ENCODE data around the gene MEGF6. TPM values are rescaled to one million over a fixed set of nuclear protein-coding genes. Genes with fewer than 3 reads are reported as not detected.

MEGF6 gene
- total RNA-seq, 1 donor from 2014 or later, result 198 TPM

DNA sequence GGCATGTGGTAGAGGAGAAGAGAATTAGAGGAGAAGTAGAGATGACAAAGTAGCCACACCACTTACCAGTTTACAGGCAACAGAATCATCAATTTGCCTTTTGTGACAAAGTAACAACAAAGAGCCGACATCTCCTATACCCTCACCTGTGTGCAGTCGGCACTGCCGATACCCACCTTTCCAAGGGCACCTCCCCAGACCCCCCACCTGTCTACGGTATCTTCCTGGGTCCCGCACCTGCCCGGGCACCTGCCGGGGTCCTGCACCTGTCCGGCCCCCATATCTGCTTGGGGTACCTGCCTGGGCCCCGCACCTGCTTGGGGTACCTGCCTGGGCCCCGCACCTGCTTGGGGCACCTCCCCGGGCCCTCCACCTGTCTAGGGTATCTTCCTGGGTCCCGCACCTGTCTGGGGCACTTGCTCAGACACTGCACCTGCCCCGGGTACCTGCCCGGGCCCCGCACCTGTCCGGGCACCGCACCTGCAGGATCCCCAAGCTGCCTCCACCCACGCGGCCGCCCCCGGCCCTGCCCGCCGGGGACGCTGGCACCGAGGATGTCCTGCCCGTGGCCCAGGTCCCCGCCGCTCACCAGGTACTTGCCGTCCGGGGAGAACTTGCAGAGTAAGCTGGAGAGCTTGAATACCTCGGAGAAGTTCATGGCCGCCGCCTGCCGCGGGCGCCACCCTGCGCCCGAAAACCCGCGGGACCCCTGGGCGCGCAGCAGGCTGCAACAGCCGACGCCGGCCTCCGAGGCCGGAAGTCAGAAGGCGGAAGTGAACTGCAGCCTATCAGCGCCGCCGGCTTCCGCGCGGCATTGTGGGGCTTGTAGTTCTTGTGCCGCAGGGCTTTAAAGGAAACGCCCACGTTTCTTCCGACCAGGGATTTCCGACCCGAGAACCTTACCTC is 38.3 kb upstream of the MEGF6 start, which contains the start of gene WRAP73:
WRAP73 (minus strand) TSS at position 762 of the 906 bp plus-strand sequence; CDS start at position 658, 104 bp downstream.
- Mint-ChIP-seq H3K27ac (ENCODE audit: unreplicated experiment) (no peak within 1 kb of the TSS), H3K9me3 (ENCODE audit: unreplicated experiment) (no peaks in the 10 kb centered on the region), H3K36me3 (ENCODE audit: low read depth, unreplicated experiment) (peaks cover 8% of the 10 kb centered on the region), H3K4me1 (ENCODE audit: unreplicated experiment) (peaks cover 4% of the 10 kb centered on the region), H3K27me3 (ENCODE audit: unreplicated experiment) (peaks cover 16% of the 10 kb centered on the region), H3K4me3 (ENCODE audit: unreplicated experiment) (peak within 1 kb of the TSS; percentile 91)
- TF ChIP-seq, protein P1, sequence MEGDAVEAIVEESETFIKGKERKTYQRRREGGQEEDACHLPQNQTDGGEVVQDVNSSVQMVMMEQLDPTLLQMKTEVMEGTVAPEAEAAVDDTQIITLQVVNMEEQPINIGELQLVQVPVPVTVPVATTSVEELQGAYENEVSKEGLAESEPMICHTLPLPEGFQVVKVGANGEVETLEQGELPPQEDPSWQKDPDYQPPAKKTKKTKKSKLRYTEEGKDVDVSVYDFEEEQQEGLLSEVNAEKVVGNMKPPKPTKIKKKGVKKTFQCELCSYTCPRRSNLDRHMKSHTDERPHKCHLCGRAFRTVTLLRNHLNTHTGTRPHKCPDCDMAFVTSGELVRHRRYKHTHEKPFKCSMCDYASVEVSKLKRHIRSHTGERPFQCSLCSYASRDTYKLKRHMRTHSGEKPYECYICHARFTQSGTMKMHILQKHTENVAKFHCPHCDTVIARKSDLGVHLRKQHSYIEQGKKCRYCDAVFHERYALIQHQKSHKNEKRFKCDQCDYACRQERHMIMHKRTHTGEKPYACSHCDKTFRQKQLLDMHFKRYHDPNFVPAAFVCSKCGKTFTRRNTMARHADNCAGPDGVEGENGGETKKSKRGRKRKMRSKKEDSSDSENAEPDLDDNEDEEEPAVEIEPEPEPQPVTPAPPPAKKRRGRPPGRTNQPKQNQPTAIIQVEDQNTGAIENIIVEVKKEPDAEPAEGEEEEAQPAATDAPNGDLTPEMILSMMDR (IDR thresholded peaks at IDR 0.05; ENCODE audit: unreplicated experiment), result no peak
- peak; percentile 87 for DNase-seq (ENCODE audit: low spot score)

DNA sequence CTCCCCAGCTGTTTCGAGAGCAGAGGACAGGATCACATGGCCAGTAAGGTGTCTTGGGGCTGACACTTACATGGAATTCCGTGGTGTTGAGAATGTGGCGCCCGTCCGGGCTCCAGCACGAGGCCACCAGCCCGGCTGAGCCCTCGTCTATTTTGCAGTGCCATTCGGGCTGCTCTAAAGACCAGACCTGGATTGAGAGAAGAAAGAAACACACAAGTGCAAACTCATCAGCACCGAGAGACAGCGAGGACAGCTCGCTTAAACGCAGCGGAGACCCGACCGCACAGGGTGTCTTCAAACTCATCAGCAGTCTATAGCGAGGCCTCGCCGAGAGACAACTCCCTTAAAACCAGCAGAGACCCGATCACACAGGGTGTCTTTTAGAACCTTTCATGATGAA is 35.3 kb upstream of the MEGF6 start:
- H3K4me1 Mint-ChIP-seq (ENCODE audit: unreplicated experiment), result peaks cover 4% of the 10 kb centered on the region
- no peak for DNase-seq (ENCODE audit: low spot score)
- H3K4me3 Mint-ChIP-seq (ENCODE audit: unreplicated experiment), result no peak overlapping the region
- TF ChIP-seq, protein P1 (IDR thresholded peaks at IDR 0.05; ENCODE audit: unreplicated experiment), result no peak
- H3K27me3 Mint-ChIP-seq (ENCODE audit: unreplicated experiment), result peaks cover 6% of the 10 kb centered on the region
- H3K36me3 Mint-ChIP-seq (ENCODE audit: low read depth, unreplicated experiment), result peaks cover 22% of the 10 kb centered on the region
- no peak overlapping the region for H3K27ac Mint-ChIP-seq (ENCODE audit: unreplicated experiment)
- H3K9me3 Mint-ChIP-seq (ENCODE audit: unreplicated experiment), result no peaks in the 10 kb centered on the region

DNA sequence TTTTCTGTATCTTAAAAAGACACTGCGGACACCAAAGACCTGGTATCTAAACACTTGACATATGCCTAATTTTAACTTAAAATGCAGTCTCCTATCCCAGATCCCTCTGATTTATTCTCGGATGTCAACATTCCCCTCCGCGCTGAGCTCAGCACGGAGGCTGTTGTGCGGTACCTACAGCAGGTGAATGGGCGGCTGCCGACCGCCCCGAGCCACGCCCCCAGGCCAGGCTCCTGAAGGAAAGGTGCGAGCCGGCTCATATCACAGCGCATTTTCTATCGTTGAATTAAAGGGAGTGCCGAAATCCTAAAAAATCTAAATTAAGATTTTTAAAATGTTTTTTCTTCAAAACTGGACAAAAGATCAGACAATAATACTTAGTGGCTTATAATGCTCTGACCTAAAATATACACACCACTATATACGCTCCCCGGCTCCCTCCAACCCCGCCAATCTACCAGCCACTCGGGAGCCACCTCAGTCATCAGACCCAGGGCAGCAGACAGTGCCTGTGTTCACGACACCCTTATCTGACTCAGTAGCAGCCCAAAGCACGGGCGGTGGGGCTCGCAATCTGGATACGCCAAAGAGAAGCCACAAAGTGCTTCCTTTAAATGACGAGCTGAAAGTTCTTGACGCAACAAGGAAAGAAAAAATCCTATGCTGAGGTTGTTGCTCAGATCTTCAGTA is 34.5 kb upstream of the MEGF6 start:
- DNase-seq (ENCODE audit: low spot score), result no peak
- H3K9me3 Mint-ChIP-seq (ENCODE audit: unreplicated experiment), result no peaks in the 10 kb centered on the region
- peaks cover 22% of the 10 kb centered on the region for H3K36me3 Mint-ChIP-seq (ENCODE audit: low read depth, unreplicated experiment)
- peaks cover 4% of the 10 kb centered on the region for H3K4me1 Mint-ChIP-seq (ENCODE audit: unreplicated experiment)
- H3K4me3 Mint-ChIP-seq (ENCODE audit: unreplicated experiment), result no peak overlapping the region
- no peak overlapping the region for H3K27ac Mint-ChIP-seq (ENCODE audit: unreplicated experiment)
- H3K27me3 Mint-ChIP-seq (ENCODE audit: unreplicated experiment), result peaks cover 2% of the 10 kb centered on the region
- TF ChIP-seq, protein P1 (IDR thresholded peaks at IDR 0.05; ENCODE audit: unreplicated experiment), result no peak

DNA sequence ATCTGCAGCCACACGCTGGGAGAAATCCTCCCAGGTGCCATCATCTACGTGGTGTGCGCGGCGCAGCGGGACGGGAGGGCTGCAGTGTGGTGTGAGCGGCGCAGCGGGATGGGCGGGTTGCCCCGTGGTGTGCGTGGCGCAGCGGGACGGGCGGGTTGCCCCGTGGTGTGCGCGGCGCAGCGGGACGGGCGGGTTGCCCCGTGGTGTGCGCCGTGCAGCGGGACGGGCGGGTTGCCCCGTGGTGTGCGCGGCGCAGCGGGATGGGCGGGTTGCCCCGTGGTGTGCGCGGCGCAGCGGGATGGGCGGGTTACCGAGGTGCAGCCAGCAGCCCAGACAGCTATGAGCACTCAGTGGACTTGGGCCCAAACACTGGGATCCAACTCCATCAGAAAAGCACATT is 33.9 kb upstream of the MEGF6 start:
- Mint-ChIP-seq H3K4me3 (ENCODE audit: unreplicated experiment) (no peak overlapping the region), H3K27me3 (ENCODE audit: unreplicated experiment) (peaks cover 1% of the 10 kb centered on the region), H3K36me3 (ENCODE audit: low read depth, unreplicated experiment) (peaks cover 22% of the 10 kb centered on the region), H3K9me3 (ENCODE audit: unreplicated experiment) (no peaks in the 10 kb centered on the region), H3K4me1 (ENCODE audit: unreplicated experiment) (peaks cover 2% of the 10 kb centered on the region), H3K27ac (ENCODE audit: unreplicated experiment) (no peak overlapping the region)
- TF ChIP-seq, protein P1 (IDR thresholded peaks at IDR 0.05; ENCODE audit: unreplicated experiment), result no peak
- no peak for DNase-seq (ENCODE audit: low spot score)

All from endothelial cell (in vitro differentiated cells).